WTC11 (cell line): ENCODE data around the gene BUB1. TPM values are rescaled to one million over a fixed set of nuclear protein-coding genes. Genes with fewer than 3 reads are reported as not detected.

Experiments
- ATAC-seq: fragments of 200-7000 bp; cut with Tn5 transposase; 2 replicates; pipeline ENCODE4 v1.10.0; 2021; ENCODE audit warnings: mild to moderate bottlenecking, moderate library complexity
- CTCF ChIA-PET: fragments of 300-600 bp; sonication (Branson Sonifier 250); formaldehyde crosslinking; loops from one replicate; lab custom pipeline; 2021; ENCODE audit warnings: antibody characterized with exemption; lab: Charles Lee
- POLR2A ChIA-PET: fragments of 350-600 bp; sonication (Branson Sonifier 250); formaldehyde crosslinking; loops from one replicate; lab custom pipeline; 2021; ENCODE audit warnings: antibody characterized with exemption; lab: Charles Lee
- DNase-seq: peaks from one replicate; pipeline ENCODE4 v3.0.0; 2021; ENCODE audit warnings: low spot score
- H3K27ac Mint-ChIP-seq: 2 replicates; pipeline ENCODE4 v1.8.0; 2021; ENCODE audit warnings: mixed read lengths
- H3K27me3 Mint-ChIP-seq: 2 replicates; pipeline ENCODE4 v1.8.0; 2021; ENCODE audit warnings: low read depth, mild to moderate bottlenecking, moderate library complexity, mixed read lengths
- H3K36me3 Mint-ChIP-seq: 2 replicates; pipeline ENCODE4 v1.8.0; 2021; ENCODE audit warnings: mixed read lengths
- H3K4me1 Mint-ChIP-seq: 2 replicates; pipeline ENCODE4 v1.8.0; 2022; ENCODE audit warnings: mixed read lengths
- H3K4me3 Mint-ChIP-seq: 2 replicates; pipeline ENCODE4 v1.8.0; 2021; ENCODE audit warnings: mild to moderate bottlenecking, moderate library complexity, mixed read lengths
- H3K9me3 Mint-ChIP-seq: 2 replicates; pipeline ENCODE4 v1.8.0; 2021; ENCODE audit warnings: mixed read lengths
- AFF4 ChIP-seq: sonication (generic); formaldehyde crosslinking; IDR thresholded peaks from 2 replicates; pipeline ENCODE4 v1.8.1; 2023; ENCODE audit warnings: mild to moderate bottlenecking, missing genetic modification reagents, borderline replicate concordance
- ATF2 ChIP-seq: sonication (generic); formaldehyde crosslinking; IDR thresholded peaks from 2 replicates; pipeline ENCODE4 v1.8.1; 2022; ENCODE audit warnings: low read depth, missing genetic modification reagents, borderline replicate concordance
- CDX4 ChIP-seq: fragments of 250-450 bp; sonication (Bioruptor Pico); IDR thresholded peaks from 2 replicates; pipeline ENCODE4 v1.9.0; 2021; ENCODE audit warnings: moderate library complexity, mild to moderate bottlenecking, inconsistent platforms, borderline replicate concordance
- ERG ChIP-seq: fragments of 250-450 bp; sonication (Bioruptor Pico); IDR thresholded peaks from 2 replicates; pipeline ENCODE4 v1.8.0; 2021; ENCODE audit warnings: mild to moderate bottlenecking
- ESRRA ChIP-seq: sonication (generic); formaldehyde crosslinking; IDR thresholded peaks from 2 replicates; pipeline ENCODE4 v1.8.1; 2022; ENCODE audit warnings: mild to moderate bottlenecking, missing genetic modification reagents, borderline replicate concordance
- FOXK1 ChIP-seq: sonication (generic); formaldehyde crosslinking; IDR thresholded peaks from 2 replicates; pipeline ENCODE4 v1.8.0; 2022; ENCODE audit warnings: mild to moderate bottlenecking, moderate library complexity, missing genetic modification reagents
- GABPB1 ChIP-seq: sonication (generic); formaldehyde crosslinking; IDR thresholded peaks from 2 replicates; pipeline ENCODE4 v1.8.1; 2023; ENCODE audit warnings: mild to moderate bottlenecking, missing genetic modification reagents
- GRHL2 ChIP-seq: fragments of 250-450 bp; sonication (Bioruptor Pico); IDR thresholded peaks from 2 replicates; pipeline ENCODE4 v1.8.0; 2022; ENCODE audit warnings: mild to moderate bottlenecking, moderate library complexity; ENCODE audit not compliant: insufficient replicate concordance, severe bottlenecking
- HMGA2 ChIP-seq: fragments of 250-450 bp; sonication (Bioruptor Pico); IDR thresholded peaks from 2 replicates; pipeline ENCODE4 v1.4.0; 2021; ENCODE audit warnings: mild to moderate bottlenecking, moderate library complexity
- PREB ChIP-seq: sonication (generic); formaldehyde crosslinking; IDR thresholded peaks from 2 replicates; pipeline ENCODE4 v1.8.1; 2022; ENCODE audit warnings: mild to moderate bottlenecking, missing genetic modification reagents, moderate library complexity, borderline replicate concordance
- SP1 ChIP-seq: sonication (generic); formaldehyde crosslinking; conservative IDR thresholded peaks from 2 replicates; pipeline ENCODE4 v1.8.1; 2022; ENCODE audit warnings: missing genetic modification reagents
- STAT6 ChIP-seq: sonication (generic); formaldehyde crosslinking; conservative IDR thresholded peaks from 2 replicates; pipeline ENCODE4 v1.8.1; 2023; ENCODE audit warnings: mild to moderate bottlenecking, low read depth, missing genetic modification reagents, moderate library complexity
- USF1 ChIP-seq: sonication (generic); formaldehyde crosslinking; IDR thresholded peaks from 2 replicates; pipeline ENCODE4 v1.8.0; 2022; ENCODE audit warnings: mild to moderate bottlenecking, missing genetic modification reagents
- ZMAT4 ChIP-seq: fragments of 250-450 bp; sonication (Bioruptor Pico); IDR thresholded peaks from 2 replicates; pipeline ENCODE4 v1.9.0; 2021; ENCODE audit warnings: mild to moderate bottlenecking
- total RNA-seq: library from RNA; stranded (reverse); gene quantifications from 3 replicates; pipeline ENCODE4 v1.2.3, GENCODE V29; 2021

Gene BUB1
- total RNA-seq, 1 experiment from 2014 or later: 116 TPM

GRCh38 chr2:110647777-110648176 is 30.1 kb downstream of the BUB1 start:
- Mint-ChIP-seq H3K4me1 (no peaks in the 10 kb centered on the region), H3K4me3 (no peak overlapping the region), H3K9me3 (no peaks in the 10 kb centered on the region), H3K36me3 (peaks cover 82% of the 10 kb centered on the region), H3K27ac (no peak overlapping the region), H3K27me3 (no peaks in the 10 kb centered on the region)
- ATAC-seq: no peak
- ChIA-PET POLR2A (no interaction called here), CTCF (no interaction called here)
- TF ChIP-seq GRHL2 (CRISPR knock-in tag): no peak
- no peak for TF ChIP-seq GABPB1
- TF ChIP-seq ERG (CRISPR knock-in tag): no peak
- no peak for TF ChIP-seq SP1 (CRISPR knock-in tag)
- TF ChIP-seq ATF2: no peak
- no peak for TF ChIP-seq CDX4
- no peak for TF ChIP-seq ESRRA (CRISPR knock-in tag)
- TF ChIP-seq AFF4 (CRISPR knock-in tag): no peak
- TF ChIP-seq FOXK1 (CRISPR knock-in tag): no peak
- TF ChIP-seq USF1 (CRISPR knock-in tag): no peak
- TF ChIP-seq STAT6 (CRISPR knock-in tag): no peak
- TF ChIP-seq HMGA2 (CRISPR knock-in tag): no peak
- no peak for TF ChIP-seq ZMAT4 (CRISPR knock-in tag)
- TF ChIP-seq PREB (CRISPR knock-in tag): no peak
- no peak for DNase-seq
